HEK293 (cell line): Measurements from ENCODE around the gene OCRL.

ENCODE experiments used
- GLI2 ChIP-seq: fragments of 450-650 bp; formaldehyde crosslinking; IDR thresholded peaks from 2 replicates; pipeline ENCODE4; 2017; ENCODE audit warnings: missing biosample characterization, missing genetic modification characterization, low read depth, borderline replicate concordance
- SCRT1 ChIP-seq: fragments of 450-650 bp; formaldehyde crosslinking; IDR thresholded peaks from 2 replicates; pipeline ENCODE4 v1.5.1; 2016; ENCODE audit warnings: missing biosample characterization, missing genetic modification characterization, borderline replicate concordance
- SP2 ChIP-seq: fragments of 450-650 bp; formaldehyde crosslinking; IDR thresholded peaks from 2 replicates; pipeline ENCODE4 v1.5.1; 2016; ENCODE audit warnings: missing biosample characterization, missing genetic modification characterization
- YY1 ChIP-seq: fragments of 450-650 bp; formaldehyde crosslinking; IDR thresholded peaks from 2 replicates; pipeline ENCODE4 v1.5.1; 2018; ENCODE audit warnings: missing biosample characterization, missing genetic modification characterization
- ZEB2 ChIP-seq: fragments of 450-650 bp; formaldehyde crosslinking; IDR thresholded peaks from 2 replicates; pipeline ENCODE4 v1.5.1; 2016; ENCODE audit warnings: missing biosample characterization, missing genetic modification characterization
- ZFP69B ChIP-seq: fragments of 450-650 bp; formaldehyde crosslinking; IDR thresholded peaks from 2 replicates; pipeline ENCODE4 v1.5.1; 2016; ENCODE audit warnings: missing biosample characterization, missing genetic modification characterization
- ZNF184 ChIP-seq: fragments of 450-650 bp; IDR thresholded peaks from 2 replicates; pipeline ENCODE4 v1.5.1; 2018; ENCODE audit warnings: missing biosample characterization, mild to moderate bottlenecking, missing genetic modification characterization
- TF ChIP-seq, protein P1 (sequence below): fragments of 450-650 bp; formaldehyde crosslinking; IDR thresholded peaks from 2 replicates; pipeline ENCODE4 v1.5.1; 2016; ENCODE audit warnings: missing biosample characterization, missing genetic modification characterization
- TF ChIP-seq, protein P2 (sequence below): fragments of 450-650 bp; IDR thresholded peaks from 2 replicates; pipeline ENCODE4 v1.5.1; 2018; ENCODE audit warnings: missing biosample characterization, mild to moderate bottlenecking, missing genetic modification characterization
- TF ChIP-seq, protein P3 (sequence below): IDR thresholded peaks from 2 replicates; pipeline ENCODE4 v1.6.1; 2011; ENCODE audit warnings: mild to moderate bottlenecking, low read depth, low read length, borderline replicate concordance

DNA sequence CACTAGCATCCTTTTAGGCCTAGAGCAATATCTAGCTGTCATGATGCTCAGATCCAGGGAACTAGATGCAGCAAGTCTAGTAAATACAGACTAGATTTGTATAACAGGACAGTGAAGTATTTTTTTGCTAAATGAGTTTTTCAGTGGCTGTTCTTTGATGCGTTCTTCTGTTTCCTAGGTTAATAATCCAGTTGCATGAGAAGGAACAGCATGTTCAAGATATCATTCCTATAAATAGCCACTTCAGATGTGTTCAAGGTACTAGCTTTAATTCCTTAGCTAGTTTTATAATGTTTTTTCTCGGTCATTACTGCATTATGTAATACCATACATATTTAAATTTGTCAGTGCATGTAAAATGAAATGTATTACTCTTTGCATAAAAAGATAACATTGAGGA lies 4.7 kb downstream of the OCRL start:
- TF ChIP-seq, protein P1, sequence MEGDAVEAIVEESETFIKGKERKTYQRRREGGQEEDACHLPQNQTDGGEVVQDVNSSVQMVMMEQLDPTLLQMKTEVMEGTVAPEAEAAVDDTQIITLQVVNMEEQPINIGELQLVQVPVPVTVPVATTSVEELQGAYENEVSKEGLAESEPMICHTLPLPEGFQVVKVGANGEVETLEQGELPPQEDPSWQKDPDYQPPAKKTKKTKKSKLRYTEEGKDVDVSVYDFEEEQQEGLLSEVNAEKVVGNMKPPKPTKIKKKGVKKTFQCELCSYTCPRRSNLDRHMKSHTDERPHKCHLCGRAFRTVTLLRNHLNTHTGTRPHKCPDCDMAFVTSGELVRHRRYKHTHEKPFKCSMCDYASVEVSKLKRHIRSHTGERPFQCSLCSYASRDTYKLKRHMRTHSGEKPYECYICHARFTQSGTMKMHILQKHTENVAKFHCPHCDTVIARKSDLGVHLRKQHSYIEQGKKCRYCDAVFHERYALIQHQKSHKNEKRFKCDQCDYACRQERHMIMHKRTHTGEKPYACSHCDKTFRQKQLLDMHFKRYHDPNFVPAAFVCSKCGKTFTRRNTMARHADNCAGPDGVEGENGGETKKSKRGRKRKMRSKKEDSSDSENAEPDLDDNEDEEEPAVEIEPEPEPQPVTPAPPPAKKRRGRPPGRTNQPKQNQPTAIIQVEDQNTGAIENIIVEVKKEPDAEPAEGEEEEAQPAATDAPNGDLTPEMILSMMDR (tag by site-specific recombination): no peak
- TF ChIP-seq ZNF184 (tag by site-specific recombination) (no peak), GLI2 (tag by site-specific recombination) (no peak), SCRT1 (no peak), ZEB2 (no peak), ZFP69B (no peak), YY1 (tag by site-specific recombination) (no peak), SP2 (tag by site-specific recombination) (no peak)
- TF ChIP-seq, protein P2, sequence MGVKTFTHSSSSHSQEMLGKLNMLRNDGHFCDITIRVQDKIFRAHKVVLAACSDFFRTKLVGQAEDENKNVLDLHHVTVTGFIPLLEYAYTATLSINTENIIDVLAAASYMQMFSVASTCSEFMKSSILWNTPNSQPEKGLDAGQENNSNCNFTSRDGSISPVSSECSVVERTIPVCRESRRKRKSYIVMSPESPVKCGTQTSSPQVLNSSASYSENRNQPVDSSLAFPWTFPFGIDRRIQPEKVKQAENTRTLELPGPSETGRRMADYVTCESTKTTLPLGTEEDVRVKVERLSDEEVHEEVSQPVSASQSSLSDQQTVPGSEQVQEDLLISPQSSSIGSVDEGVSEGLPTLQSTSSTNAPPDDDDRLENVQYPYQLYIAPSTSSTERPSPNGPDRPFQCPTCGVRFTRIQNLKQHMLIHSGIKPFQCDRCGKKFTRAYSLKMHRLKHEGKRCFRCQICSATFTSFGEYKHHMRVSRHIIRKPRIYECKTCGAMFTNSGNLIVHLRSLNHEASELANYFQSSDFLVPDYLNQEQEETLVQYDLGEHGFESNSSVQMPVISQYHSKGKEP: no peak
- TF ChIP-seq, protein P3, sequence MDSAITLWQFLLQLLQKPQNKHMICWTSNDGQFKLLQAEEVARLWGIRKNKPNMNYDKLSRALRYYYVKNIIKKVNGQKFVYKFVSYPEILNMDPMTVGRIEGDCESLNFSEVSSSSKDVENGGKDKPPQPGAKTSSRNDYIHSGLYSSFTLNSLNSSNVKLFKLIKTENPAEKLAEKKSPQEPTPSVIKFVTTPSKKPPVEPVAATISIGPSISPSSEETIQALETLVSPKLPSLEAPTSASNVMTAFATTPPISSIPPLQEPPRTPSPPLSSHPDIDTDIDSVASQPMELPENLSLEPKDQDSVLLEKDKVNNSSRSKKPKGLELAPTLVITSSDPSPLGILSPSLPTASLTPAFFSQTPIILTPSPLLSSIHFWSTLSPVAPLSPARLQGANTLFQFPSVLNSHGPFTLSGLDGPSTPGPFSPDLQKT: no peak
